ENCODE measurements around the gene CREB5. TPM values are rescaled to one million over a fixed set of nuclear protein-coding genes. Genes with fewer than 3 reads are reported as not detected.

CREB5 gene
- total RNA-seq, 1 donor from 2014 or later, result 4.5 TPM

- ATAC-seq (no peak), DNase-seq (no peak)
- intact Hi-C loops (cut with micrococcal nuclease), result no loop called here
These were observed 420.4 kb downstream of the CREB5 start for GRCh38 chr7:28832669-28833068.

- intact Hi-C loops (cut with micrococcal nuclease), result no loop called here
- ATAC-seq (no peak), DNase-seq (no peak)
These were observed 423.5 kb downstream of the CREB5 start for GRCh38 chr7:28835800-28836199.

- intact Hi-C loops (cut with micrococcal nuclease), result no loop called here
- ATAC-seq, result no peak
These were observed 424.4 kb downstream of the CREB5 start for GRCh38 chr7:28836716-28837115.

GRCh38 chr7:28837216-28837615 lies 424.9 kb downstream of the CREB5 start:
- no peak for DNase-seq
- intact Hi-C loops (cut with micrococcal nuclease), result no loop called here
- no peak for ATAC-seq

More at GRCh38 chr7:28836716-28837115, 424.4 kb downstream of the CREB5 start:
- no peak for DNase-seq

- intact Hi-C loops (cut with micrococcal nuclease), result no loop called here
- DNase-seq, result no peak
- no peak for ATAC-seq
These were observed 428.3 kb downstream of the CREB5 start for GRCh38 chr7:28840592-28840995.

GRCh38 chr7:28841766-28842165 lies 429.4 kb downstream of the CREB5 start:
- intact Hi-C loops (cut with micrococcal nuclease), result no loop called here
- DNase-seq, result no peak

GRCh38 chr7:28842769-28843295 lies 430.5 kb downstream of the CREB5 start:
- ATAC-seq (peak; percentile 63), DNase-seq (no peak)
- intact Hi-C loops (cut with micrococcal nuclease), result no loop called here

More at GRCh38 chr7:28841766-28842165, 429.4 kb downstream of the CREB5 start:
- no peak for ATAC-seq

GRCh38 chr7:28845106-28845505 lies 432.8 kb downstream of the CREB5 start:
- DNase-seq (no peak), ATAC-seq (no peak)
- intact Hi-C loops (cut with micrococcal nuclease), result no loop called here

GRCh38 chr7:28847176-28847575 lies 434.9 kb downstream of the CREB5 start:
- peak; percentile 16 for ATAC-seq

GRCh38 chr7:28847681-28848080 lies 435.4 kb downstream of the CREB5 start:
- peak; percentile 77 for DNase-seq
- peak; percentile 96 for ATAC-seq
- intact Hi-C loops (cut with micrococcal nuclease), result no loop called here

More at GRCh38 chr7:28847176-28847575, 434.9 kb downstream of the CREB5 start:
- peak; percentile 32 for DNase-seq
- intact Hi-C loops (cut with micrococcal nuclease), result no loop called here

GRCh38 chr7:28848906-28849305 lies 436.6 kb downstream of the CREB5 start:
- ATAC-seq (no peak), DNase-seq (no peak)
- intact Hi-C loops (cut with micrococcal nuclease), result no loop called here

- DNase-seq (no peak), ATAC-seq (no peak)
- intact Hi-C loops (cut with micrococcal nuclease), result loop anchor here (5.0 to 10.0 kb wide), 3 partner anchors 226 to 556 kb away; no protein-coding TSS in a partner anchor
These were observed 438.4 kb downstream of the CREB5 start for GRCh38 chr7:28850699-28851098.

GRCh38 chr7:28853150-28853549 lies 440.8 kb downstream of the CREB5 start:
- no peak for ATAC-seq
- no peak for DNase-seq
- intact Hi-C loops (cut with micrococcal nuclease), result loop anchor here (5.0 to 10.0 kb wide), 3 partner anchors 228 to 558 kb away; no protein-coding TSS in a partner anchor

- intact Hi-C loops (cut with micrococcal nuclease), result loop anchor here (5.0 to 10.0 kb wide), 3 partner anchors 229 to 559 kb away; no protein-coding TSS in a partner anchor
- peak; percentile 90 for DNase-seq
- peak; percentile 99 for ATAC-seq
These were observed 441.8 kb downstream of the CREB5 start for GRCh38 chr7:28853834-28854749.

GRCh38 chr7:28854750-28855074 lies 442.4 kb downstream of the CREB5 start:
- no peak for DNase-seq
- intact Hi-C loops (cut with micrococcal nuclease), result loop anchor here (5.0 to 10.0 kb wide), 3 partner anchors 230 to 560 kb away; no protein-coding TSS in a partner anchor
- no peak for ATAC-seq

GRCh38 chr7:28855538-28856217 lies 443.4 kb downstream of the CREB5 start:
- ATAC-seq (no peak), DNase-seq (no peak)
- intact Hi-C loops (cut with micrococcal nuclease), result loop anchor here (10.0 kb wide), 2 partner anchors 231 to 561 kb away; no protein-coding TSS in a partner anchor

- no peak for DNase-seq
- ATAC-seq, result no peak
These were observed 444.3 kb downstream of the CREB5 start for GRCh38 chr7:28856656-28857055.

GRCh38 chr7:28858206-28858605 lies 445.9 kb downstream of the CREB5 start:
- DNase-seq, result no peak
- intact Hi-C loops (cut with micrococcal nuclease), result loop anchor here (10.0 kb wide), 2 partner anchors 233 to 563 kb away; no protein-coding TSS in a partner anchor
- no peak for ATAC-seq

More at GRCh38 chr7:28856656-28857055, 444.3 kb downstream of the CREB5 start:
- intact Hi-C loops (cut with micrococcal nuclease), result loop anchor here (10.0 kb wide), 2 partner anchors 232 to 562 kb away; no protein-coding TSS in a partner anchor

- no peak for DNase-seq
- no peak for ATAC-seq
- intact Hi-C loops (cut with micrococcal nuclease), result loop anchor here (10.0 kb wide), 2 partner anchors 234 to 564 kb away; no protein-coding TSS in a partner anchor
These were observed 446.6 kb downstream of the CREB5 start for GRCh38 chr7:28858895-28859294.

Measured in left ventricle myocardium superior (tissue), 1 donor.